IPS-20b (cell line): ENCODE data around the gene TMEM98.
"Not testable (repeated sequence)": the region's sequence is repeated elsewhere in the genome, so short reads cannot be mapped to it uniquely, and the experiment has no call there.

Source experiments
- H3K27ac ChIP-seq: one replicate; pipeline ENCODE4 v1.5.1; 2013; ENCODE audit warnings: low read length
- H3K27me3 ChIP-seq: 2 replicates; pipeline ENCODE4 v1.6.1; 2013; ENCODE audit warnings: mild to moderate bottlenecking, low read length, inconsistent platforms; ENCODE audit not compliant: insufficient read depth
- H3K36me3 ChIP-seq: 2 replicates; pipeline ENCODE4 v1.6.1; 2013; ENCODE audit warnings: low read depth, mild to moderate bottlenecking, inconsistent platforms, low read length, moderate library complexity; ENCODE audit not compliant: insufficient read depth
- H3K4me1 ChIP-seq: 2 replicates; pipeline ENCODE4 v1.6.1; 2013; ENCODE audit warnings: mild to moderate bottlenecking, control low read depth, inconsistent platforms, low read length, moderate library complexity; ENCODE audit not compliant: insufficient read depth
- H3K4me3 ChIP-seq: 2 replicates; pipeline ENCODE4 v1.5.1; 2013; ENCODE audit warnings: mild to moderate bottlenecking, low read length, inconsistent platforms
- H3K9ac ChIP-seq: 2 replicates; pipeline ENCODE4 v1.6.1; 2013; ENCODE audit warnings: low read depth, mild to moderate bottlenecking, inconsistent platforms, low read length, moderate library complexity
- H3K9me3 ChIP-seq: 2 replicates; pipeline ENCODE4 v1.6.1; 2013; ENCODE audit warnings: mild to moderate bottlenecking, low read depth, low read length, inconsistent platforms; ENCODE audit not compliant: insufficient read depth

Gene TMEM98

DNA sequence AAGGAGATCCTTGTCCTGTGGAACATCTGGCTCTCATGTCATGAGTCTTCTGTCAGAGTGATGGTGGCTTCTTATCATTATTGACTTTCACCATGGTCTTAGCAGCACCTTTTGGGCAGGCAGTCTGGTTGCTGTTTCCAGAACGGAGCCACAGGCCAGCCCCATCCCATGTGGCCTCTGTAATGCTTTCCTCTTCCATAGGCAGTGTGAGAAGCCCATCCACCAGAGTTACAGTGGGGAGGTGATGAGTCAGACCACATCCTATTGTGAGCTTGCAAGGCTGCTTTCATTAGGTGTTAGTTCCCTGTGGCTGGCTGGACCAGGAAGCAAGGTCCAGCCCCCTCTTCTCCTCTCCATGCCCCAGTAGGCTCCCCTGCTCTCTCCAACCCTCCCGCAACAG, 32.9 kb downstream of the TMEM98 start:
- H3K27ac ChIP-seq = no peak overlapping the region
- H3K4me3 ChIP-seq = no peak overlapping the region
- H3K36me3 ChIP-seq = no peaks in the 10 kb centered on the region
- no peak overlapping the region for H3K9ac ChIP-seq
- no peaks in the 10 kb centered on the region; the same call in 1 of the 2 replicates for H3K27me3 ChIP-seq
- H3K9me3 ChIP-seq = no peaks in the 10 kb centered on the region
- no peaks in the 10 kb centered on the region for H3K4me1 ChIP-seq

- Histone ChIP-seq H3K27ac (no peak overlapping the region), H3K4me1 (no peaks in the 10 kb centered on the region), H3K4me3 (no peak overlapping the region), H3K9ac (no peak overlapping the region), H3K27me3 (no peaks in the 10 kb centered on the region), H3K9me3 (no peaks in the 10 kb centered on the region), H3K36me3 (no peaks in the 10 kb centered on the region)
Measured at GRCh38 chr17:32962320-32962711, 34.4 kb downstream of the TMEM98 start.

GRCh38 chr17:32964541-32964940, 36.6 kb downstream of the TMEM98 start:
- H3K27ac ChIP-seq = no peak overlapping the region
- no peaks in the 10 kb centered on the region for H3K27me3 ChIP-seq
- no peaks in the 10 kb centered on the region for H3K9me3 ChIP-seq
- no peaks in the 10 kb centered on the region for H3K4me1 ChIP-seq
- H3K9ac ChIP-seq = no peak overlapping the region
- no peaks in the 10 kb centered on the region for H3K36me3 ChIP-seq
- H3K4me3 ChIP-seq = no peak overlapping the region

DNA sequence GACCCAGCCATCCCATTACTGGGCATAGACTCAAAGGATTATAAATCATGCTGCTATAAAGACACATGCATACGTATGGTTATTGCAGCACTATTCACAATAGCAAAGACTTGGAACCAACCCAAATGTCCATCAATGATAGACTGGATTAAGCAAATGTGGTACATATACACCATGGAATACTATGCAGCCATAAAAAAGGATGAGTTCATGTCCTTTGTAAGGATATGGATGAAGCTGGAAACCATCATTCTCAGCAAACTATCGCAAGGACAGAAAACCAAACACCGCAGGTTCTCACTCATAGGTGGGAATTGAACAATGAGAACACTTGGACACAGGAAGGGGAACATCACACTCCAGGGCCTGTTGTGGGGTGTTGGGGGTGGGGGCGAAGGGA, 41.3 kb downstream of the TMEM98 start:
- not testable (repeated sequence) for H3K9ac ChIP-seq, H3K27me3 ChIP-seq, H3K4me3 ChIP-seq, H3K36me3 ChIP-seq, H3K27ac ChIP-seq, H3K4me1 ChIP-seq, H3K9me3 ChIP-seq

DNA sequence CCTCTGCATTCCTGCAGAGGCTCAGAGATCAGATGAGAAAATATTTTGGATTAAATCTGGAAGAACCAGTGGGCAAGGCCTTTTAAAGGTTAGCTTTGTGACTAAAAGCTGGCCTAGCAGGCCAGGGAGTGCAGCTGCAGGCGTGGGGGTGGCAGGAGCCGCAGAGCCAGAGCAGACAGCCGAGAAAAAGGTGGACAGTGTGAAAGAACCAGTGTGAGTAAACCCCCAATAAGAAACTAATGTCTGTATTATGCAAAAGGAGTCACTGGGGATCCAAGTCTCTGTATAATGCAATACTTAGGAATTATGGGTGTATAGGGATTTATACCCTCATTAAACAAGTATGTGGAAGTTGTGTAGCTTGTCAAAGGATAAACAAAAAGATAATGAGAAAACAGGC, 42.3 kb downstream of the TMEM98 start:
- H3K9ac ChIP-seq = no peak overlapping the region
- no peaks in the 10 kb centered on the region for H3K4me1 ChIP-seq
- H3K27ac ChIP-seq = no peak overlapping the region
- no peak overlapping the region for H3K4me3 ChIP-seq
- no peaks in the 10 kb centered on the region for H3K9me3 ChIP-seq
- no peaks in the 10 kb centered on the region for H3K36me3 ChIP-seq
- H3K27me3 ChIP-seq = no peaks in the 10 kb centered on the region

DNA sequence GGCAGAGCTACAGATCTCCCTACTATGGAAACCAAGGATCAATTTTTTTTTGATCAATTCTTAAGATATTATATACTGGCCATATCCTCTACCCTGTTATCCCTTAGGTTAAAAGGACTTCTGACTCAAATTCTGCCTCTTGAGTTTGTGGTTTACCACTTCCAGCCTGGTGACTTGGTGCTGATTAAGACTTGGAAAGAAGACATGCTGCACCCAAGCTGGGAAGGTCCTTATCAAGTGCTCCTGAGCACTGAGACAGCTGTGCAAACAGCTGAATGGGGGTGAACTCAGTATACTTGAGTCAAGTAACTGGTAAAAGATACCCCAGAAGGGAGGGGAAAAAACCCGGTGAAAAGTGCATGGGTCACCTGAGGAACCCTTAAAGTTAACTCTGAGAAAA, 43.2 kb downstream of the TMEM98 start:
- H3K9ac ChIP-seq = no peak overlapping the region
- no peaks in the 10 kb centered on the region for H3K36me3 ChIP-seq
- no peaks in the 10 kb centered on the region for H3K9me3 ChIP-seq
- no peak overlapping the region for H3K4me3 ChIP-seq
- no peaks in the 10 kb centered on the region for H3K4me1 ChIP-seq
- no peaks in the 10 kb centered on the region for H3K27me3 ChIP-seq
- H3K27ac ChIP-seq = no peak overlapping the region

DNA sequence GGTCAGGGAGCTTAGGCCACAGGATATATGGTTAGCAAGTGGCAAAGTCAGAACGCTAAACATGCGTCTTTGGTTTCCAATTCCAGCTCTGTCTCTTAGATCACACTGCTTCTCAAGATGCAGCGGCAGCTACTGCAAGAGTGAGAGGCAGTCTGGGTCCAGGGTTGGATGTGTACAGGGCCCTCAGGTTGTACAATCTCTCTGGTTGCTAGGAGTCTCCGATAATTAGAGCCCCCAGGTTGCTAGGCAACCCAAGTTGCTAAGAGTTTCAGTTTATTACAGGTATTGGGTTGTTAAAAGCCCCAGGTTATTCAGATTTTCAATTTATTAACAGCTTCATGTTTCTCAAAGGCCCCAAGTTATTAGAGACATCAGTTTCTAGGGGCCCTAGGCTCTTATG, 48.2 kb downstream of the TMEM98 start:
- H3K4me3 ChIP-seq = no peak overlapping the region
- H3K27ac ChIP-seq = no peak overlapping the region
- peaks cover 5% of the 10 kb centered on the region; the same call in 1 of the 2 replicates for H3K9me3 ChIP-seq
- no peak overlapping the region for H3K9ac ChIP-seq
- no peaks in the 10 kb centered on the region for H3K4me1 ChIP-seq
- no peaks in the 10 kb centered on the region for H3K36me3 ChIP-seq
- no peaks in the 10 kb centered on the region for H3K27me3 ChIP-seq

GRCh38 chr17:32976605-32977004, 48.7 kb downstream of the TMEM98 start:
- no peaks in the 10 kb centered on the region for H3K4me1 ChIP-seq
- H3K36me3 ChIP-seq = no peaks in the 10 kb centered on the region
- no peak overlapping the region for H3K4me3 ChIP-seq
- H3K27me3 ChIP-seq = no peaks in the 10 kb centered on the region
- no peak overlapping the region for H3K9ac ChIP-seq
- H3K27ac ChIP-seq = no peak overlapping the region
- peaks cover 10% of the 10 kb centered on the region; the same call in 1 of the 2 replicates for H3K9me3 ChIP-seq

GRCh38 chr17:32980230-32980629, 52.3 kb downstream of the TMEM98 start:
- H3K4me3 ChIP-seq = no peak overlapping the region
- peaks cover 24% of the 10 kb centered on the region for H3K9me3 ChIP-seq
- H3K4me1 ChIP-seq = no peaks in the 10 kb centered on the region

DNA sequence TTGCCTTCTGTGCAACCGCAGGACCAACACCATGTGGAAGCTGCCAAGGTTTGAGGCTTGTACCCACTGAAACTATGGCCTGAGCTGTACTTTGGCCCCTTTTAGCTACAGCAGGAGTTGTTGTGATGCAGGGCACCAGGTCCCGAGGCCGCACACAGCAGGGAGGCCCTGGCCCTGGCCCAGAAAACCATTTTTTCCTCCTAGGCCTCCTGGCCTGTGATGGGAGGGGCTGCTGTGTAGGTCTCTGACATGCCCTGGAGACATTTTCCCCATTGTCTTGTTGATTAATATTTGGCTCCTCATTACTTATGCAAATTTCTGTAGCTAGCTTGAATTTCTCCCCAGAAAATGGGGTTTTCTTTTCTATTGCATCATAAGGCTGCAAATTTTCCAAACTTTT, 53.7 kb downstream of the TMEM98 start:
- not testable (repeated sequence) for H3K36me3 ChIP-seq, H3K9ac ChIP-seq, H3K4me3 ChIP-seq, H3K27ac ChIP-seq, H3K27me3 ChIP-seq, H3K4me1 ChIP-seq
- H3K9me3 ChIP-seq = peaks cover 24% of the 10 kb centered on the region

More at GRCh38 chr17:32980230-32980629, 52.3 kb downstream of the TMEM98 start:
- Histone ChIP-seq H3K27ac (no peak overlapping the region), H3K9ac (no peak overlapping the region), H3K36me3 (no peaks in the 10 kb centered on the region), H3K27me3 (no peaks in the 10 kb centered on the region)

GRCh38 chr17:32985050-32985756, 57.2 kb downstream of the TMEM98 start:
- H3K4me3 ChIP-seq = no peak overlapping the region
- no peak overlapping the region for H3K9ac ChIP-seq
- H3K9me3 ChIP-seq = peaks cover 34% of the 10 kb centered on the region
- no peak overlapping the region for H3K27ac ChIP-seq
- H3K27me3 ChIP-seq = no peaks in the 10 kb centered on the region
- no peaks in the 10 kb centered on the region for H3K4me1 ChIP-seq
- H3K36me3 ChIP-seq = no peaks in the 10 kb centered on the region

GRCh38 chr17:32987453-32987805, 59.5 kb downstream of the TMEM98 start:
- not testable (repeated sequence) for H3K4me3 ChIP-seq, H3K4me1 ChIP-seq, H3K36me3 ChIP-seq, H3K27ac ChIP-seq, H3K27me3 ChIP-seq, H3K9ac ChIP-seq
- peaks cover 19% of the 10 kb centered on the region for H3K9me3 ChIP-seq
